Skeletal muscle satellite cell (primary cell): ENCODE results near the gene TPCN2.
"Not testable (repeated sequence)": the region's sequence is repeated elsewhere in the genome, so short reads cannot be mapped to it uniquely, and the experiment has no call there.

Source experiments
- H3K27me3 ChIP-seq: 2 replicates; pipeline ENCODE4 v1.7.0; 2013; ENCODE audit warnings: low read length; ENCODE audit not compliant: control insufficient read depth, insufficient read depth
- H3K36me3 ChIP-seq: 2 replicates; pipeline ENCODE4 v1.7.0; 2013; ENCODE audit warnings: mild to moderate bottlenecking, control low read depth, low read length; ENCODE audit not compliant: insufficient read depth
- H3K4me1 ChIP-seq: 2 replicates; pipeline ENCODE4 v1.7.0; 2013; ENCODE audit warnings: low read length; ENCODE audit not compliant: control insufficient read depth, insufficient read depth
- H3K4me2 ChIP-seq: 2 replicates; pipeline ENCODE4 v1.7.0; 2013; ENCODE audit warnings: mild to moderate bottlenecking, low read length
- H3K4me3 ChIP-seq: 2 replicates; pipeline ENCODE4 v1.7.0; 2013; ENCODE audit warnings: low read length
- H3K9ac ChIP-seq: 2 replicates; pipeline ENCODE4 v1.7.0; 2013; ENCODE audit warnings: mild to moderate bottlenecking, low read depth, low read length, moderate library complexity
- H3K9me3 ChIP-seq: replicated peaks from 2 replicates; pipeline ENCODE4 v1.7.0; 2013; ENCODE audit warnings: mild to moderate bottlenecking, control low read depth, low read length

TPCN2 gene

GRCh38 chr11:69144316-69145049, 95.8 kb downstream of the TPCN2 start:
- Histone ChIP-seq H3K9me3 (peaks cover 3% of the 10 kb centered on the region), H3K4me3 (no peak overlapping the region), H3K36me3 (no peaks in the 10 kb centered on the region), H3K4me1 (no peaks in the 10 kb centered on the region), H3K4me2 (no peak overlapping the region), H3K27me3 (peaks cover 7% of the 10 kb centered on the region), H3K9ac (no peak overlapping the region)

GRCh38 chr11:69145050-69145380, 96.3 kb downstream of the TPCN2 start:
- no peaks in the 10 kb centered on the region for H3K4me1 ChIP-seq
- peaks cover 7% of the 10 kb centered on the region for H3K27me3 ChIP-seq
- H3K4me2 ChIP-seq, result no peak overlapping the region
- no peak overlapping the region for H3K4me3 ChIP-seq
- no peaks in the 10 kb centered on the region for H3K36me3 ChIP-seq
- peaks cover 3% of the 10 kb centered on the region for H3K9me3 ChIP-seq
- H3K9ac ChIP-seq, result no peak overlapping the region

DNA sequence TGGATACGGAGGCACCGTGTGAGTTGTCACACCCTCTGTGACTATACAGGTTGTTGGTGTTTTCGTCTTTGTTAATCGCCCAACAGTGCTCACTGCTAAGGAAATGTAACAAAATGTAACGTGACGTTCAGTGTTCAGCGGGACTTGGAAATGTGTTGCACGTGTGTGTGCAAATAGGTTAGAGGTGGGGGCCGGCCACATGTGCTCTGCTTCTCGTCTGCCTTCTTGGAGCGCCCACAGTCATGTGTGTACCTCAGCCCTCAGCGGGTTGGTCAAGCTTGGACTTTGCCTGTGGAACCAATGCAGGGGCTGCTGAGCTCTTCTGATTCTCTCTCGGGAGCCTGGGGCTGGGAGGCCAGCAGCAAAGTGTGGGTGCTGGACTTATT, 99.6 kb downstream of the TPCN2 start:
- peaks cover 7% of the 10 kb centered on the region for H3K27me3 ChIP-seq
- no peak overlapping the region for H3K4me2 ChIP-seq
- H3K4me3 ChIP-seq, result no peak overlapping the region
- H3K4me1 ChIP-seq, result no peaks in the 10 kb centered on the region
- no peaks in the 10 kb centered on the region for H3K36me3 ChIP-seq
- no peak overlapping the region for H3K9ac ChIP-seq
- H3K9me3 ChIP-seq, result peaks cover 3% of the 10 kb centered on the region

DNA sequence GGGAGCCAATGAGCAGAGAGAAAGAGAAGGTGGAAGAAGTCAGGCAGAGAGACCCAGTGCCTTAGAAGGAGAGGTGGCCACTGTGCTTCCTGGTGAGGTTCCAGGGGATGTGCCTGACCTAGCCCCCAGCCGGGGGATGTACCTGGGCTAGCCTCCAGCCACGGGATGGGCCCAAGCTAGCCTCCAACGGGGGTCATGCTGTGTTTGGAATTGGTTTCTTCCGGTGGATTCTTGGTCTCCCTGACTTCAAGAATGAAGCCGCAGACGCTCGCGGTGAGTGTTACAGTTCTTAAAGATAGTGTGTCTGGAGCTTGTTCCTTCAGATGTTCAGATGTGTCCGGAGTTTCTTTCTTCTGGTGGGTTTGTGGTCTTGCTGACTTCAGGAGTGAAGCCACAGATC, 100.1 kb downstream of the TPCN2 start:
- H3K27me3 ChIP-seq, result peaks cover 7% of the 10 kb centered on the region
- no peak overlapping the region for H3K4me3 ChIP-seq
- no peaks in the 10 kb centered on the region for H3K4me1 ChIP-seq
- H3K9ac ChIP-seq, result no peak overlapping the region
- H3K36me3 ChIP-seq, result no peaks in the 10 kb centered on the region
- no peak overlapping the region for H3K4me2 ChIP-seq
- peaks cover 3% of the 10 kb centered on the region for H3K9me3 ChIP-seq

- H3K9me3 ChIP-seq, H3K27me3 ChIP-seq, H3K4me1 ChIP-seq, H3K36me3 ChIP-seq, H3K9ac ChIP-seq, H3K4me2 ChIP-seq, H3K4me3 ChIP-seq: not testable (repeated sequence)
These were observed 100.8 kb downstream of the TPCN2 start for GRCh38 chr11:69149338-69150045.

DNA sequence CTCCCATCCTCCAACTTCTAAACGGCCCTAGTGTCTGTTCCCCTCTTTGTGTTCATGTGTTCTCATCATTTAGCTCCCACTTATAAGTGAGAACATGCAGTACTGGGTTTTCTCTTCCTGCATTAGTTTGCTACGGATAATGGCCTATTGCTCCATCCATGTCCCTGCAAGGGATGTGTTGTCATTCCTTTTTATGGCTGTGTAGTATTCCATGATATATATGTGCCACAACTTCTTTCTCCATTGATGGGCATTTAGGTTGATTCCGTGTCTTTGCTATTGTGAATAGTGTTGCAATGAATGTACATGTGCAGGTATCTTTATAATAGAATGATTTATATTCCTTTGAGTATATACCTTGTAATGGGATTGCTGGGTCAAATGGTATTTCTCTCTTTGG, 101.4 kb downstream of the TPCN2 start:
- Histone ChIP-seq H3K4me2 (no peak overlapping the region), H3K4me3 (no peak overlapping the region), H3K27me3 (peaks cover 7% of the 10 kb centered on the region), H3K36me3 (no peaks in the 10 kb centered on the region), H3K9ac (no peak overlapping the region), H3K9me3 (peaks cover 3% of the 10 kb centered on the region), H3K4me1 (no peaks in the 10 kb centered on the region)

- no peaks in the 10 kb centered on the region for H3K27me3 ChIP-seq
- H3K9ac ChIP-seq, result no peak overlapping the region
- no peaks in the 10 kb centered on the region for H3K9me3 ChIP-seq
- H3K4me2 ChIP-seq, result no peak overlapping the region
- no peaks in the 10 kb centered on the region for H3K36me3 ChIP-seq
- no peak overlapping the region for H3K4me3 ChIP-seq
- H3K4me1 ChIP-seq, result peaks cover 10% of the 10 kb centered on the region
These were observed 103.1 kb downstream of the TPCN2 start for GRCh38 chr11:69151836-69152235.

- no peak overlapping the region for H3K4me3 ChIP-seq
- H3K4me2 ChIP-seq, result no peak overlapping the region
- H3K27me3 ChIP-seq, result no peaks in the 10 kb centered on the region
- no peaks in the 10 kb centered on the region for H3K9me3 ChIP-seq
- H3K36me3 ChIP-seq, result no peaks in the 10 kb centered on the region
- peaks cover 19% of the 10 kb centered on the region for H3K4me1 ChIP-seq
- no peak overlapping the region for H3K9ac ChIP-seq
These were observed 104.1 kb downstream of the TPCN2 start for GRCh38 chr11:69152733-69153421.

DNA sequence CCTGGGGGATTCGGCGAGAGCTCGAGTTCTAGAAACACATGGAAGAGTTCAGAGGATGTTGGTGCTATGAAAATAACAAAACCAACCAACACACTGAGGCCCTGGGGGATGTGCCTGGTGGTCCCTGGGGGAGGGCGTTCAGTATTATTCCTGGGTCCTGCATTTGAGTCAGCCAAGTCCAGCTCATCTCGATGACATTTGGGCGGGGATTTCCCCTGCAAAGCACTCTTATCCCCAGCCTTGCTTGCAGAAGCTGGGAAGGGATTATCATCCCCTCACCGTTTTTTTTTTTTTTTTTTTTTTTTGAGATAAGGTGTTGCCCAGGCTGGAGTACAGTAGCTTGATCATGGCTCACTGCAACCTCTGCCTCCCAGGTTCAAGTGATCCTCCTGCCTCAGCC, 104.9 kb downstream of the TPCN2 start:
- no peak overlapping the region for H3K4me3 ChIP-seq
- no peak overlapping the region for H3K4me2 ChIP-seq
- no peaks in the 10 kb centered on the region for H3K27me3 ChIP-seq
- no peaks in the 10 kb centered on the region for H3K36me3 ChIP-seq
- no peak overlapping the region for H3K9ac ChIP-seq
- H3K9me3 ChIP-seq, result no peaks in the 10 kb centered on the region
- peaks cover 19% of the 10 kb centered on the region for H3K4me1 ChIP-seq

- H3K36me3 ChIP-seq, result no peaks in the 10 kb centered on the region
- H3K4me3 ChIP-seq, result no peak overlapping the region
- H3K9me3 ChIP-seq, result no peaks in the 10 kb centered on the region
- H3K4me1 ChIP-seq, result peaks cover 19% of the 10 kb centered on the region
- no peak overlapping the region for H3K9ac ChIP-seq
- H3K4me2 ChIP-seq, result no peak overlapping the region
- no peaks in the 10 kb centered on the region for H3K27me3 ChIP-seq
These were observed 105.6 kb downstream of the TPCN2 start for GRCh38 chr11:69154211-69154913.

GRCh38 chr11:69154938-69155301, 106.2 kb downstream of the TPCN2 start:
- Histone ChIP-seq H3K4me3 (no peak overlapping the region), H3K27me3 (no peaks in the 10 kb centered on the region), H3K36me3 (no peaks in the 10 kb centered on the region), H3K9me3 (no peaks in the 10 kb centered on the region), H3K4me2 (no peak overlapping the region), H3K4me1 (peaks cover 19% of the 10 kb centered on the region), H3K9ac (no peak overlapping the region)
